Neural cell (in vitro differentiated cells): ENCODE measurements around the gene TSPEAR.
"Not testable (repeated sequence)": the region's sequence is repeated elsewhere in the genome, so short reads cannot be mapped to it uniquely, and the experiment has no call there.

Source experiments
- EP300 ChIP-seq: fragments of 450-650 bp; conservative IDR thresholded peaks from 2 replicates; pipeline ENCODE4 v1.6.1; 2014; ENCODE audit warnings: antibody characterized with exemption, mild to moderate bottlenecking, moderate library complexity; ENCODE audit not compliant: poor library complexity, severe bottlenecking
- EZH2 ChIP-seq: fragments of 200-600, 300-800 bp; shearing (Covaris generic), sonication (generic); IDR thresholded peaks from 2 replicates; pipeline ENCODE4 v1.6.1; 2014; ENCODE audit warnings: antibody characterized with exemption, low read length, borderline replicate concordance, mild to moderate bottlenecking; ENCODE audit not compliant: insufficient read depth, poor library complexity, severe bottlenecking
- MXI1 ChIP-seq: fragments of 450-650 bp; conservative IDR thresholded peaks from 2 replicates; pipeline ENCODE4 v1.6.1; 2014; ENCODE audit warnings: antibody characterized with exemption, mild to moderate bottlenecking; ENCODE audit not compliant: poor library complexity, severe bottlenecking
- SMC3 ChIP-seq: fragments of 450-650 bp; conservative IDR thresholded peaks from 2 replicates; pipeline ENCODE4 v1.6.1; 2014; ENCODE audit warnings: antibody characterized with exemption, mild to moderate bottlenecking, moderate library complexity; ENCODE audit not compliant: poor library complexity
- TAF1 ChIP-seq: IDR thresholded peaks from 2 replicates; pipeline ENCODE4 v1.6.1; 2012; ENCODE audit warnings: low read depth
- TF ChIP-seq, protein P1 (sequence below): fragments of 450-650 bp; IDR thresholded peaks from 2 replicates; pipeline ENCODE4 v1.5.1; 2014; ENCODE audit warnings: antibody characterized with exemption, mild to moderate bottlenecking, moderate library complexity; ENCODE audit not compliant: poor library complexity, severe bottlenecking

- not testable (repeated sequence) for TF ChIP-seq EZH2, SMC3, EP300, MXI1, TAF1
- TF ChIP-seq, protein P1, sequence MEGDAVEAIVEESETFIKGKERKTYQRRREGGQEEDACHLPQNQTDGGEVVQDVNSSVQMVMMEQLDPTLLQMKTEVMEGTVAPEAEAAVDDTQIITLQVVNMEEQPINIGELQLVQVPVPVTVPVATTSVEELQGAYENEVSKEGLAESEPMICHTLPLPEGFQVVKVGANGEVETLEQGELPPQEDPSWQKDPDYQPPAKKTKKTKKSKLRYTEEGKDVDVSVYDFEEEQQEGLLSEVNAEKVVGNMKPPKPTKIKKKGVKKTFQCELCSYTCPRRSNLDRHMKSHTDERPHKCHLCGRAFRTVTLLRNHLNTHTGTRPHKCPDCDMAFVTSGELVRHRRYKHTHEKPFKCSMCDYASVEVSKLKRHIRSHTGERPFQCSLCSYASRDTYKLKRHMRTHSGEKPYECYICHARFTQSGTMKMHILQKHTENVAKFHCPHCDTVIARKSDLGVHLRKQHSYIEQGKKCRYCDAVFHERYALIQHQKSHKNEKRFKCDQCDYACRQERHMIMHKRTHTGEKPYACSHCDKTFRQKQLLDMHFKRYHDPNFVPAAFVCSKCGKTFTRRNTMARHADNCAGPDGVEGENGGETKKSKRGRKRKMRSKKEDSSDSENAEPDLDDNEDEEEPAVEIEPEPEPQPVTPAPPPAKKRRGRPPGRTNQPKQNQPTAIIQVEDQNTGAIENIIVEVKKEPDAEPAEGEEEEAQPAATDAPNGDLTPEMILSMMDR, result not testable (repeated sequence)
Measured at GRCh38 chr21:44637851-44638348, 73.5 kb downstream of the TSPEAR start.
